Astrocyte of the hippocampus (primary cell): Measurements from ENCODE around the gene DCTN2.
A peak's percentile ranks its signal among the peaks of the same experiment; 100 is the strongest.
"Not testable (repeated sequence)": the region's sequence is repeated elsewhere in the genome, so short reads cannot be mapped to it uniquely, and the experiment has no call there.

ENCODE experiments used
- DNase-seq: peaks from one replicate; pipeline ENCODE4 v3.0.0; 2011; ENCODE audit warnings: low read depth, low spot score

Gene DCTN2

GRCh38 chr12:57576613-57577160 is 29.7 kb upstream of the DCTN2 start:
- DNase-seq: no peak

GRCh38 chr12:57575771-57576612 is 29.0 kb upstream of the DCTN2 start:
- DNase-seq: no peak

GRCh38 chr12:57574795-57575194 is 27.8 kb upstream of the DCTN2 start:
- DNase-seq: no peak

GRCh38 chr12:57571926-57572762 is 25.2 kb upstream of the DCTN2 start:
- DNase-seq: no peak

- not testable (repeated sequence) for DNase-seq
Observed at GRCh38 chr12:57570438-57570837, 23.4 kb upstream of the DCTN2 start.

DNA sequence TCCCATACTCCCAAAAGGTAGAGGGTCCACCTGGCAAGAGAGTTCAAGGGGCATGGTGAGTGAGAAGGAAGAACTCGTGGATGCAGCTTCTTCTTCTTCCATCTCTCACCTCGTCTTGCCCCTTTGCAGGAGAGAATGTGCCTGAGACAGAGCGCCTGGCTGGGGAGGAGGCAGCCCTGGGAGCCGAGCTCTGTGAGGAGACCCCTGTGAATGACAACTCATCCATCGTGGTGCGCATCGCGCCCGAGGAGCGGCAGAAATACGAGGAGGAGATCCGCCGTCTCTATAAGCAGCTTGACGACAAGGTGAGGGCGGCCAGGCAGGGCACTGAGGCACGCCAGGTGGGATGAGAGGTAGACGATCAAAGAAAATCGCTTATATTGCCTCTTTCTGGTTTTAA is 22.9 kb upstream of the DCTN2 start:
- no peak for DNase-seq

DNA sequence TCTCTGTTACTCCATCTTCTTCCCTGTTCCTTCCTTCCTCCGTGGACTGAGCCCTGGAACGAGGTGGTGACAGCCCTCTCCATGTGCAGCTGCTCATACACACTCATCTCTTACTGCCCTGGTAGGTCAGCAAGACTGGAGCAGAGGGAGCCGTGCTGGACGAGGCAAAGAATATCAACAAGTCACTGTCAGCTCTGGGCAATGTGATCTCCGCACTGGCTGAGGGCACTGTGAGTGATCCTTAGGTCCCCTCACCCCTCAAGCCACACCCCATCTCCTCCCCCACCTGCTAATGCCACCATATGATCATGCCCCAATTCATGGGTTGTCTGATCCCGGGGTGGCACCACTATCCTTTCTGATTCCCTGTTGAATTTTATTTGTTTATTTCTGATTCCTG is 21.8 kb upstream of the DCTN2 start:
- no peak for DNase-seq

DNA sequence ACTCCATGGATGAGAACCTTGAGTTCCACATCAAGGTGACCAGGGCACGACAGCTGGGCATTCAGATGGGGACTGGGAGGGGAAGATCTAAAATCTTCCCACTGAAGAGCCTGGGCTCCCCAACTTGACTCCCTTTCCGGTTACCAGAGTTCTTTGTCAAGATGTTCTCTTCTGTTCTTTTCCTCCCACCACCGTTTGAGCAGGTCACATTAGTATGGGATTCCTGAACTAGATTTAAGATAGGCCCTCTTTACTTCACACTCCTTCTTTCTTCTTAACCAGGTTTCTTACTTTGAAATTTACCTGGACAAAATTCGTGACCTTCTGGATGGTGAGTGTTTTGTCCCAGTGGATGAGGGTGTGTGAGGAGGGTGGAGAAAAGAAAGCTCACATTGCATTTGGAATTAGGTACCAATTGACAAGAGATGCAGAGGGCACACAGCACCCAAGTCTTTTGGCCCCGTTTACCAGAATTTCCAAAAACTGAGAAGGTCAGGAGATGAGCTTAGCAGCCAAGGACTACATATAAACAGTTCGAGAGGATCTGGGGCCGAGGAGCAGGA is 17.3 kb upstream of the DCTN2 start:
- DNase-seq: no peak

- no peak for DNase-seq
Observed at GRCh38 chr12:57563358-57563757, 16.4 kb upstream of the DCTN2 start.

DNA sequence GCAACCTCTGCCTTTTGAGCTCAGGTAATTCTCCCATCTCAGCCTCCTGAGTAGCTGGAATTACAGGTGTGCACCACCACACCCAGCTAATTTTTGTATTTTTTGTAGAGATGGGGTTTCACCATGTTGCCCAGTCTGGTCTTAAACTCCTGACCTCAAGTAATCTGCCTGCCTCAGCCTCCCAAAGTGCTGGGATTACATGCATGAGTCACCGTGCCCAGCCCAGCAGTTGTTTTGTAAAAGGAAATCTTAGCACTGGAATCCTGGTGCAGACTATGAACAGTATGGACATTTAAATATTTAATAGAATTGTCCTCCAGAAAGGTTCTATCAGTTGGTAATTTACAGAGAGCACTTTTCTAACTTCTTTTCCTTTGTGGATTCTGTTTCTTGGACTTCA is 14.1 kb upstream of the DCTN2 start:
- peak; percentile 27 for DNase-seq

DNA sequence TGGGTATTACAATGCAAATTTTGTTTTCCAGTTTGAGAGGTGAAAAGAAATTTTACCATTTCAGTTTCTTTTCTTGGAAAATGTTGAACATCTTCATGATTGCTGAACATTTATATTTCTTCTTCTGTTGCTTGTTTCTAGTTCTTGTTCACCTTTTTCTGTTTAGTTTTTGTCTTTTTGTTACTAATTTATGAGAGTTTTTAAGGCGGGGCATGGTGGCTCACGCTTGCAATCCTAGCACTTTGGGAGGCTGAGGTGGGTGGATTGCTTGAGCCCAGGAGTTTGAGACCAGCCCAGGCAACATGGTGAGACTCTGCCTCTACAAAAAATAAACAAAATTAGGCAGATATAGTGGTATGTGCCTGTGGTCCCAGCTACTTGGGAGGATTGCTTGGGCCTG is 13.5 kb upstream of the DCTN2 start:
- no peak for DNase-seq

GRCh38 chr12:57558864-57559263 is 11.9 kb upstream of the DCTN2 start:
- no peak for DNase-seq

GRCh38 chr12:57554897-57555296 is 7.9 kb upstream of the DCTN2 start:
- DNase-seq: no peak

DNA sequence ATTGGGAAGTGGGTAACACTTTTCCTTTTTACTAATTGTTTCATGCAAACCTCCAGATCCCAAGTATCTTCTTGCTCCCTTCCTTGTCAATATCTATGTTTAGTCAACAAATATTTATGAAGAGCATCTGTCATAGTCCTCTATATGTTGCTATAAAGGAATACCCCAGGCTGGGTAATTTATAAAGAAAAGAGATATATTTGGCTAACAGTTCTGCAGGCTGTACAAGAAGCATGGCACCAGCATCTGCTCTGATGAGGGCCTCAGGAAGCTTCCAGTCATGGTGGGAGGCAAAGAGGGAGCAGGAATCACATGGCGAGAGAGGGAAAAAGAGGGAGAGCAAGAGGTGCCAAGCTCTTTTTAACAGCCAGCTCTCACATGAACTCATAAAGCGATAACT is 7.5 kb upstream of the DCTN2 start:
- no peak for DNase-seq

- DNase-seq: no peak
Observed at GRCh38 chr12:57553343-57554202, 6.6 kb upstream of the DCTN2 start.

GRCh38 chr12:57552835-57553313 is 5.9 kb upstream of the DCTN2 start:
- DNase-seq: peak; percentile 63

DNA sequence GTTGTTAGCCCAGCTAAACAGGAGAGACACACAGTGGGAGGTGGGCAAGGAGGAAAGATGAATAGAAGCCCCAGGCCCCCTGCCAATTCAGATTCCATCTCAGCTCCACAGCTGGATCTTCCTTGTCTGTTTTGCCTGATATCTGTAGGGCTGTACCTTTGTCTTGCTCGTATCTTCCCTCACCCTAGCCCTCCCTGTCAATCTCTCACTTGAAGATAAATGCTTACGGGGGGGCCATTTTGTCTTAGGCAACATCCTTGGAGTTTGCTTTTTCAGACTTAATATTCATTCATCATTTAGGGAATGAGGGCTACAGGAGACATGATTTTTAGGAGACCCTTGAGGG is 5.3 kb upstream of the DCTN2 start:
- DNase-seq: no peak

GRCh38 chr12:57551637-57552305 is 4.8 kb upstream of the DCTN2 start:
- DNase-seq: no peak

- DNase-seq: no peak
Observed at GRCh38 chr12:57550641-57551549, 3.9 kb upstream of the DCTN2 start.
